ENCODE data around the gene SLC13A2. TPM values are rescaled to one million over a fixed set of nuclear protein-coding genes. Genes with fewer than 3 reads are reported as not detected.

The SLC13A2 gene
- polyA plus RNA-seq, 1 donor (not counting 4 experiments of a cell fraction or from before 2014, with no cell fraction given) = not detected

GRCh38 chr17:28446716-28447395, 26.6 kb upstream of the SLC13A2 start:
- DNase-seq (ENCODE audit: low read depth, low spot score) = no peak
- H2AFZ ChIP-seq (ENCODE audit: control insufficient read depth, low read length) = no peak overlapping the region
- dilution Hi-C loops (cut with MboI; ENCODE audit: extremely low pct_ligation_motif_present, low sequenced_read_pairs) = no loop called here
- no peak overlapping the region for H3K27ac ChIP-seq (ENCODE audit: control insufficient read depth, insufficient read depth, low read length)
- no peak for FAIRE-seq
- no peak overlapping the region for H3K4me3 ChIP-seq (ENCODE audit: control insufficient read depth in 2 of 3, extremely low read depth in 1 of 3, insufficient read depth in 2 of 3, low read depth in 1 of 3, low read length in 3 of 3)
- no peaks in the 10 kb centered on the region for H3K27me3 ChIP-seq (ENCODE audit: control insufficient read depth, extremely low read depth, insufficient read depth, low read length)
- H3K9me3 ChIP-seq (ENCODE audit: control insufficient read depth, low read depth, low read length) = no peaks in the 10 kb centered on the region
- no peaks in the 10 kb centered on the region for H3K79me2 ChIP-seq (ENCODE audit: control insufficient read depth, insufficient read depth, low read length)
- no peaks in the 10 kb centered on the region for H3K4me1 ChIP-seq (ENCODE audit: control insufficient read depth, extremely low read depth, insufficient read depth, low read length)
- H4K20me1 ChIP-seq (ENCODE audit: control insufficient read depth, extremely low read depth, insufficient read depth, low read length) = no peaks in the 10 kb centered on the region
- no peak overlapping the region for H3K4me2 ChIP-seq (ENCODE audit: control insufficient read depth, extremely low read depth, insufficient read depth, low read depth, low read length)
- H3K9ac ChIP-seq (ENCODE audit: control insufficient read depth, extremely low read depth, insufficient read depth, low read length) = no peak overlapping the region
- H3K9me1 ChIP-seq (ENCODE audit: control insufficient read depth, extremely low read depth, insufficient read depth, low read length) = no peaks in the 10 kb centered on the region
- no peaks in the 10 kb centered on the region for H3K36me3 ChIP-seq (ENCODE audit: control insufficient read depth in 2 of 2, extremely low read depth in 1 of 2, insufficient read depth in 2 of 2, low read length in 2 of 2)
- TF ChIP-seq EZH2 (IDR thresholded peaks at IDR 0.05; ENCODE audit: low read length) = no peak

GRCh38 chr17:28447396-28447760, 26.1 kb upstream of the SLC13A2 start:
- Histone ChIP-seq H4K20me1 (ENCODE audit: control insufficient read depth, extremely low read depth, insufficient read depth, low read length) (no peaks in the 10 kb centered on the region), H3K36me3 (ENCODE audit: control insufficient read depth in 2 of 2, extremely low read depth in 1 of 2, insufficient read depth in 2 of 2, low read length in 2 of 2) (no peaks in the 10 kb centered on the region), H3K9ac (ENCODE audit: control insufficient read depth, extremely low read depth, insufficient read depth, low read length) (no peak overlapping the region), H3K9me3 (ENCODE audit: control insufficient read depth, low read depth, low read length) (no peaks in the 10 kb centered on the region), H3K4me3 (ENCODE audit: control insufficient read depth in 2 of 3, extremely low read depth in 1 of 3, insufficient read depth in 2 of 3, low read depth in 1 of 3, low read length in 3 of 3) (no peak overlapping the region), H2AFZ (ENCODE audit: control insufficient read depth, low read length) (no peak overlapping the region), H3K79me2 (ENCODE audit: control insufficient read depth, insufficient read depth, low read length) (no peaks in the 10 kb centered on the region), H3K4me2 (ENCODE audit: control insufficient read depth, extremely low read depth, insufficient read depth, low read depth, low read length) (no peak overlapping the region), H3K27me3 (ENCODE audit: control insufficient read depth, extremely low read depth, insufficient read depth, low read length) (no peaks in the 10 kb centered on the region), H3K4me1 (ENCODE audit: control insufficient read depth, extremely low read depth, insufficient read depth, low read length) (no peaks in the 10 kb centered on the region), H3K27ac (ENCODE audit: control insufficient read depth, insufficient read depth, low read length) (no peak overlapping the region), H3K9me1 (ENCODE audit: control insufficient read depth, extremely low read depth, insufficient read depth, low read length) (no peaks in the 10 kb centered on the region)
- TF ChIP-seq EZH2 (IDR thresholded peaks at IDR 0.05; ENCODE audit: low read length) (no peak), CTCF (optimal IDR thresholded peaks at IDR 0.05 in 1 of 3, IDR thresholded peaks at IDR 0.05 in 1 of 3, conservative IDR thresholded peaks at IDR 0.05 in 1 of 3; ENCODE audit: extremely low read depth in 1 of 3, insufficient read depth in 2 of 3, low read length in 3 of 3) (no peak)
- DNase-seq (ENCODE audit: low read depth, low spot score) = no peak
- FAIRE-seq = no peak
- dilution Hi-C loops (cut with MboI; ENCODE audit: extremely low pct_ligation_motif_present, low sequenced_read_pairs) = no loop called here

GRCh38 chr17:28449859-28450258, 23.6 kb upstream of the SLC13A2 start:
- Histone ChIP-seq H3K27me3 (ENCODE audit: control insufficient read depth, extremely low read depth, insufficient read depth, low read length) (no peaks in the 10 kb centered on the region), H3K9me3 (ENCODE audit: control insufficient read depth, low read depth, low read length) (no peaks in the 10 kb centered on the region), H3K4me1 (ENCODE audit: control insufficient read depth, extremely low read depth, insufficient read depth, low read length) (no peaks in the 10 kb centered on the region), H3K4me3 (ENCODE audit: control insufficient read depth in 2 of 3, extremely low read depth in 1 of 3, insufficient read depth in 2 of 3, low read depth in 1 of 3, low read length in 3 of 3) (no peak overlapping the region), H3K36me3 (ENCODE audit: control insufficient read depth in 2 of 2, extremely low read depth in 1 of 2, insufficient read depth in 2 of 2, low read length in 2 of 2) (no peaks in the 10 kb centered on the region), H3K9me1 (ENCODE audit: control insufficient read depth, extremely low read depth, insufficient read depth, low read length) (no peaks in the 10 kb centered on the region), H3K9ac (ENCODE audit: control insufficient read depth, extremely low read depth, insufficient read depth, low read length) (no peak overlapping the region), H2AFZ (ENCODE audit: control insufficient read depth, low read length) (no peak overlapping the region), H3K27ac (ENCODE audit: control insufficient read depth, insufficient read depth, low read length) (no peak overlapping the region), H3K79me2 (ENCODE audit: control insufficient read depth, insufficient read depth, low read length) (no peaks in the 10 kb centered on the region), H3K4me2 (ENCODE audit: control insufficient read depth, extremely low read depth, insufficient read depth, low read depth, low read length) (no peak overlapping the region), H4K20me1 (ENCODE audit: control insufficient read depth, extremely low read depth, insufficient read depth, low read length) (no peaks in the 10 kb centered on the region)
- DNase-seq (ENCODE audit: low read depth, low spot score) = no peak
- dilution Hi-C loops (cut with MboI; ENCODE audit: extremely low pct_ligation_motif_present, low sequenced_read_pairs) = no loop called here
- no peak for FAIRE-seq
- TF ChIP-seq CTCF (optimal IDR thresholded peaks at IDR 0.05 in 1 of 3, IDR thresholded peaks at IDR 0.05 in 1 of 3, conservative IDR thresholded peaks at IDR 0.05 in 1 of 3; ENCODE audit: extremely low read depth in 1 of 3, insufficient read depth in 2 of 3, low read length in 3 of 3) (no peak), EZH2 (IDR thresholded peaks at IDR 0.05; ENCODE audit: low read length) (no peak)

Measured in keratinocyte (primary cell).